Measurements from ENCODE around the gene KLHDC7A. TPM values are rescaled to one million over a fixed set of nuclear protein-coding genes. Genes with fewer than 3 reads are reported as not detected.

Gene KLHDC7A
- total RNA-seq, 2 donors from 2014 or later: not detected

GRCh38 chr1:18496497-18497235 is 15.9 kb downstream of the KLHDC7A start:
- peaks cover 33% of the 10 kb centered on the region for H3K27me3 Mint-ChIP-seq (ENCODE audit: low read depth)
- no peaks in the 10 kb centered on the region for H3K4me1 Mint-ChIP-seq (ENCODE audit: low read depth)
- H3K27ac Mint-ChIP-seq: no peak overlapping the region
- H3K9me3 Mint-ChIP-seq: no peaks in the 10 kb centered on the region
- DNase-seq (no peak), ATAC-seq (replicated peaks in 1 of 2) (no peak)
- H3K4me3 Mint-ChIP-seq: no peak overlapping the region
- no peaks in the 10 kb centered on the region for H3K36me3 Mint-ChIP-seq (ENCODE audit: insufficient read depth in 2 of 2)

- no peak for DNase-seq
- H3K27ac Mint-ChIP-seq: no peak overlapping the region
- no peak for ATAC-seq (replicated peaks in 1 of 2)
- H3K27me3 Mint-ChIP-seq (ENCODE audit: low read depth): peaks cover 36% of the 10 kb centered on the region
- peaks cover 0 to 1% of the 10 kb centered on the region in 2 donors for H3K36me3 Mint-ChIP-seq (ENCODE audit: insufficient read depth in 2 of 2)
- no peaks in the 10 kb centered on the region for H3K4me1 Mint-ChIP-seq (ENCODE audit: low read depth)
- H3K9me3 Mint-ChIP-seq: peaks cover 0 to 1% of the 10 kb centered on the region in 2 donors
- no peak overlapping the region for H3K4me3 Mint-ChIP-seq
These were observed 21.1 kb downstream of the KLHDC7A start for GRCh38 chr1:18501833-18502232.

GRCh38 chr1:18504609-18505008 is 23.9 kb downstream of the KLHDC7A start:
- no peak overlapping the region for H3K4me3 Mint-ChIP-seq
- ATAC-seq (replicated peaks in 1 of 2): no peak
- H3K4me1 Mint-ChIP-seq (ENCODE audit: low read depth): no peaks in the 10 kb centered on the region
- H3K9me3 Mint-ChIP-seq: peaks cover 1 to 2% of the 10 kb centered on the region in 2 donors
- peaks cover 0 to 1% of the 10 kb centered on the region in 2 donors for H3K36me3 Mint-ChIP-seq (ENCODE audit: insufficient read depth in 2 of 2)
- peaks cover 28% of the 10 kb centered on the region for H3K27me3 Mint-ChIP-seq (ENCODE audit: low read depth)
- DNase-seq: no peak
- H3K27ac Mint-ChIP-seq: no peak overlapping the region

DNA sequence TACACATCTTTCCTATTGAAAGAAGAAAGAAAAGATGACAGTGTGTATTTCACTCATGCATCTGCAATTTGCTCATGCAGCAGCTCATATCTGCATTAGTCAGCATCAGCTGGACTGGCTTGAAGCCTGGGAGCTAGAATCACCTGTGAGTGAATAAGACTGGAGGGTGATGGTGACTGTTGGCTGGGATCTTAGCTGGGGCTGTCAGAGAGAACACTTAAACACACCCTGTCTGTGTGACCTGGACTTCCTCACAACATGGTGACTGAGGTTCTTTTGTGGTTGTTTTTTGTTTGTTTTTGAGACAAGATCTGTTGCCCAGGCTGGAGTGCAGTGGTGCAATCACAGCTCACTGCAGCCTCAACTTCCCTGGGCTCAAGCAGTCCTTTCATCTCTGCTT is 24.9 kb downstream of the KLHDC7A start:
- no peak overlapping the region for H3K27ac Mint-ChIP-seq
- DNase-seq: no peak
- peaks cover 0 to 1% of the 10 kb centered on the region in 2 donors for H3K36me3 Mint-ChIP-seq (ENCODE audit: insufficient read depth in 2 of 2)
- no peaks in the 10 kb centered on the region for H3K4me1 Mint-ChIP-seq (ENCODE audit: low read depth)
- ATAC-seq (replicated peaks in 1 of 2): no peak
- peaks cover 1 to 2% of the 10 kb centered on the region in 2 donors for H3K9me3 Mint-ChIP-seq
- H3K4me3 Mint-ChIP-seq: no peak overlapping the region
- H3K27me3 Mint-ChIP-seq (ENCODE audit: low read depth): peaks cover 17% of the 10 kb centered on the region

DNA sequence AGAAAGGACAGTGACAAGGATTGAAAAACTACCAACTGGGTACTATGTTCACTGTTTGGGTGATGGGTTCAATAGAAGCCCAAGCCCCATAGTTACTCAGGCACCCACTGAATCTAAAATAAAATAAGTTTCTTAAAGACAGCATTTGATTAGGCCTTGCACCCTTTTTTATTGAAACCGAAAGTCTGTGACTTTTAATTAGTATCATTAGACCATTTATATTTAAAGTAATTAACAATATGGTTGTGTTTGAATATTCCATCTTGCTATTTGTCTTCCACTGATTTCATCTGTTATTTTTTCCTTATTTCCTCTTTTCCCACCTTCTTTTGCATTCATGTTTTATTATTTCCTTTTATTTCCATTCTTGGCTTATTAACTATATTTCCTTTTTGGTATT is 27.4 kb downstream of the KLHDC7A start:
- no peaks in the 10 kb centered on the region for H3K4me1 Mint-ChIP-seq (ENCODE audit: low read depth)
- H3K9me3 Mint-ChIP-seq: peaks cover 2 to 4% of the 10 kb centered on the region in 2 donors
- ATAC-seq (replicated peaks in 1 of 2) (no peak), DNase-seq (no peak)
- no peak overlapping the region for H3K4me3 Mint-ChIP-seq
- peaks cover 1 to 5% of the 10 kb centered on the region in 2 donors for H3K36me3 Mint-ChIP-seq (ENCODE audit: insufficient read depth in 2 of 2)
- no peak overlapping the region for H3K27ac Mint-ChIP-seq
- H3K27me3 Mint-ChIP-seq (ENCODE audit: low read depth): peaks cover 24% of the 10 kb centered on the region

GRCh38 chr1:18511149-18511873 is 30.6 kb downstream of the KLHDC7A start:
- Mint-ChIP-seq H3K27me3 (ENCODE audit: low read depth) (peaks cover 17% of the 10 kb centered on the region), H3K9me3 (peaks cover 9 to 12% of the 10 kb centered on the region in 2 donors), H3K4me3 (no peak overlapping the region), H3K27ac (no peak overlapping the region), H3K4me1 (ENCODE audit: low read depth) (no peaks in the 10 kb centered on the region), H3K36me3 (ENCODE audit: insufficient read depth in 2 of 2) (peaks cover 5 to 11% of the 10 kb centered on the region in 2 donors)
- DNase-seq (no peak), ATAC-seq (replicated peaks in 1 of 2) (no peak)

DNA sequence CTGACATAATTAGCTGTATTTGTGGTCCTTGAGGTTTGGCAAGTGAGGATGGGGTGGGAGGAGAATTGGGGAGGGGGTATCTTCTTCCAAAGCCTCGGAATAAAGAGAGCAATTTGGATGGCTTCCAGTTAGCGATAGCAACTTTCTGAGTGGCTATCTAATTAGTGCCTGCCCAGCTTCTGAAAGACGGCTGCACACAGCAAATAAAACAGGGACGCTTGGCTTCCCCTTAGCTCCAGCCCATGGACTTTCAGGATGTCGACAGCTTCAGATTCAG is 31.1 kb downstream of the KLHDC7A start:
- DNase-seq: no peak
- H3K4me1 Mint-ChIP-seq (ENCODE audit: low read depth): no peaks in the 10 kb centered on the region
- H3K36me3 Mint-ChIP-seq (ENCODE audit: insufficient read depth in 2 of 2): peaks cover 5 to 13% of the 10 kb centered on the region in 2 donors
- no peak overlapping the region for H3K27ac Mint-ChIP-seq
- H3K9me3 Mint-ChIP-seq: peaks cover 12% of the 10 kb centered on the region in 2 donors
- H3K4me3 Mint-ChIP-seq: no peak overlapping the region
- peaks cover 12% of the 10 kb centered on the region for H3K27me3 Mint-ChIP-seq (ENCODE audit: low read depth)
- ATAC-seq (replicated peaks in 1 of 2): no peak

DNA sequence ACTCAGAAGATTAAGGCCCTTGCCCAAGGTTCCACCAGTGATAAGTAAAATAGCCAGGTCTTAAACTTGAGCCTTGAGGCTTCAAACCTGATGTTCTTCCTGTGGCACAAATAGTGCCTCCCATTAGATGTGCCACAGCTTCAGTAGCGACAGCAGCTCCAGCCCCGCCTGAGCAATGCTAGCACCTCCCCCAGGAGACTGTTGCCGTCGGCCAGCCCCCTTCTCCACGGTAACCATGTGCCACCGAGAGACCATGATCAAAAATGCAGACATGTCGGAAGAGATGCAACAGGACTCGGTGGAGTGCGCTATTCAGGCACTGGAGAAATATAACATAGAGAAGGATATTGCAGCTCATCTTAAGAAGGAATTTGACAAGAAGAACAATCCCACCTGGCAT is 32.2 kb downstream of the KLHDC7A start:
- Mint-ChIP-seq H3K27me3 (ENCODE audit: low read depth) (peaks cover 8% of the 10 kb centered on the region), H3K27ac (no peak overlapping the region), H3K4me3 (no peak overlapping the region), H3K4me1 (ENCODE audit: low read depth) (no peaks in the 10 kb centered on the region), H3K36me3 (ENCODE audit: insufficient read depth in 2 of 2) (peaks cover 5 to 13% of the 10 kb centered on the region in 2 donors), H3K9me3 (peaks cover 12 to 14% of the 10 kb centered on the region in 2 donors)
- DNase-seq (no peak), ATAC-seq (replicated peaks in 1 of 2) (no peak)

DNA sequence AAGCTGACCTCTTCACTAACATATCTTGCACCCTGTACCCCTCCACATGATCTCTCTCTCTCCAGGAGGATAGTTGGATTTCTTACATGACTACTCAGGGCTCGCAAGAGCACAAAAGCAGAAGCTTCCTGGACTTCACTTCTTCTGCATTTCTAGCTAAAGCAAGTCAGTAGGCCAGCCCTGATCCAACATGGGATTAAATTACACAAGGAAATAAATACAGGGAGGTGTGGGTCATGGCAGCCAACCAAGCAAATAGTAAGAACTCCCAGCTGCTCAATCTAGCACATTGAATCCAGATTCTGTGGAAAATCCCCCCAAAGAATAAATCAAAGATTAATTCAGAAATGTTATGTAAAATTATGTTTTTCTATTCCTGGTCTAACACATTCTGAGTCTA is 33.3 kb downstream of the KLHDC7A start:
- no peak for ATAC-seq (replicated peaks in 1 of 2)
- no peak overlapping the region for H3K4me3 Mint-ChIP-seq
- DNase-seq: no peak
- H3K27me3 Mint-ChIP-seq (ENCODE audit: low read depth): peaks cover 15% of the 10 kb centered on the region
- no peak overlapping the region for H3K27ac Mint-ChIP-seq
- no peaks in the 10 kb centered on the region for H3K4me1 Mint-ChIP-seq (ENCODE audit: low read depth)
- peaks cover 12% of the 10 kb centered on the region in 2 donors for H3K9me3 Mint-ChIP-seq
- peaks cover 5 to 13% of the 10 kb centered on the region in 2 donors for H3K36me3 Mint-ChIP-seq (ENCODE audit: insufficient read depth in 2 of 2)

GRCh38 chr1:18515120-18515667 is 34.5 kb downstream of the KLHDC7A start:
- Mint-ChIP-seq H3K9me3 (peaks cover 12% of the 10 kb centered on the region in 2 donors), H3K4me1 (ENCODE audit: low read depth) (no peaks in the 10 kb centered on the region), H3K27me3 (ENCODE audit: low read depth) (peaks cover 15% of the 10 kb centered on the region), H3K4me3 (no peak overlapping the region), H3K27ac (no peak overlapping the region), H3K36me3 (ENCODE audit: insufficient read depth in 2 of 2) (peaks cover 5 to 13% of the 10 kb centered on the region in 2 donors)
- DNase-seq (no peak), ATAC-seq (replicated peaks in 1 of 2) (no peak)

DNA sequence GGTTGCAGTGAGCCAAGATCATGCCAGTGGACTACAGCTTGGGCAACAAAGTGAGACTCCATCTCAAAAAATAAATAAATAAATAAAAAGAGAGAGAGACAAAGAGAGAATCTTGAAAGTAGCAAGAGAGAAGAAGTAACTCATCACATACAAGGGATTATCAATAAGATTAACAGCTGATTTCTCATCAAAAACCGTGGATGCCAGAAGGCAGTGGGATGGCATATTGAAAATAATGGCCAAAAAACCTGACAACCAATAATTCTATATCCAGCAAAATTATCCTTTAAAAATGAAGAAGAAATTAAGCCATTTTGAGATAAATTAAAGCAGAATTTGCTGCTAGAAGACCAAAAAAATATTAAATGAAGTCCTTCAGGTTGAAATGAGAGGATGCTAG is 35.7 kb downstream of the KLHDC7A start:
- Mint-ChIP-seq H3K4me3 (no peak overlapping the region), H3K27ac (no peak overlapping the region), H3K9me3 (peaks cover 12% of the 10 kb centered on the region in 2 donors), H3K27me3 (ENCODE audit: low read depth) (peaks cover 15% of the 10 kb centered on the region), H3K36me3 (ENCODE audit: insufficient read depth in 2 of 2) (peaks cover 5 to 13% of the 10 kb centered on the region in 2 donors), H3K4me1 (ENCODE audit: low read depth) (no peaks in the 10 kb centered on the region)
- ATAC-seq (replicated peaks in 1 of 2) (no peak), DNase-seq (no peak)

- no peak for DNase-seq
- H3K4me3 Mint-ChIP-seq: no peak overlapping the region
- no peak for ATAC-seq (replicated peaks in 1 of 2)
- H3K4me1 Mint-ChIP-seq (ENCODE audit: low read depth): no peaks in the 10 kb centered on the region
- no peak overlapping the region for H3K27ac Mint-ChIP-seq
- no peaks in the 10 kb centered on the region for H3K9me3 Mint-ChIP-seq
- no peaks in the 10 kb centered on the region for H3K36me3 Mint-ChIP-seq (ENCODE audit: insufficient read depth in 2 of 2)
- H3K27me3 Mint-ChIP-seq (ENCODE audit: low read depth): peaks cover 16% of the 10 kb centered on the region
These were observed 45.9 kb downstream of the KLHDC7A start for GRCh38 chr1:18526436-18527275.

DNA sequence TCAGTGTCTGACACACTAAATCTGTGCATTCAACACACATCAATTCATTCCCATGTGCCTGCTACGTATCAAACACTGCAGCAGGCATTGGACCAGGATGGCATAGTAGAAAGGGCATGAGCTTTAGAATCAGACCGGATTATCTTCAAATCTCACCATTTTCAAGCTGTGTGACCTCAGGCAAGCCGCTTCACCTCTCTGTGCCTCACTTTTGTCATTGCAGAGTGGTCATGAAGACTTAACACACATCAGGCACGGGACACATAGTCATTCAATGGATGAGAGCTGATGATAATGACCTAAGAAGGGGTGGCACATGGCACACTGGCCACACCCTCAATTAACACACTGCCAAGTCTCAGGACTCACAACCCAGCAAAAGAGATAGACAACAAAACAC is 46.8 kb downstream of the KLHDC7A start:
- no peak overlapping the region for H3K27ac Mint-ChIP-seq
- H3K4me1 Mint-ChIP-seq (ENCODE audit: low read depth): no peaks in the 10 kb centered on the region
- no peak for DNase-seq
- no peak overlapping the region for H3K4me3 Mint-ChIP-seq
- H3K9me3 Mint-ChIP-seq: no peaks in the 10 kb centered on the region
- H3K27me3 Mint-ChIP-seq (ENCODE audit: low read depth): peaks cover 20% of the 10 kb centered on the region
- ATAC-seq (replicated peaks in 1 of 2): no peak
- no peaks in the 10 kb centered on the region for H3K36me3 Mint-ChIP-seq (ENCODE audit: insufficient read depth in 2 of 2)
